MM.1S (cell line): Measurements from ENCODE around the gene MSLN.
"Not testable (repeated sequence)": the region's sequence is repeated elsewhere in the genome, so short reads cannot be mapped to it uniquely, and the experiment has no call there.

ENCODE experiments used
- DNase-seq: peaks from one replicate; pipeline ENCODE4 v3.0.0-alpha.2; 2015
- H2AFZ ChIP-seq: fragments of 300-600 bp; sonication (generic); 2 replicates; pipeline ENCODE4 v1.6.0; 2016; ENCODE audit warnings: antibody characterized with exemption, low read length
- H3F3A ChIP-seq: fragments of 300-600 bp; sonication (generic); 2 replicates; pipeline ENCODE4 v1.6.1; 2016; ENCODE audit warnings: mild to moderate bottlenecking, antibody characterized with exemption, low read length, moderate library complexity, mixed read lengths; ENCODE audit not compliant: insufficient read depth
- H3K27ac ChIP-seq: fragments of 300-600 bp; sonication (generic); 2 replicates; pipeline ENCODE4 v1.5.1; 2016; ENCODE audit warnings: mild to moderate bottlenecking, low read length
- H3K27me3 ChIP-seq: fragments of 300-600 bp; sonication (generic); replicated peaks from 2 replicates; pipeline ENCODE4 v1.6.0; 2016; ENCODE audit warnings: low read length; ENCODE audit not compliant: insufficient read depth
- H3K36me3 ChIP-seq: fragments of 300-600 bp; sonication (generic); replicated peaks from 2 replicates; pipeline ENCODE4 v1.6.1; 2016; ENCODE audit warnings: mild to moderate bottlenecking, low read length, mixed read lengths; ENCODE audit not compliant: insufficient read depth
- H3K4me1 ChIP-seq: fragments of 300-600 bp; sonication (generic); 2 replicates; pipeline ENCODE4 v1.6.1; 2016; ENCODE audit warnings: low read length, mixed read lengths
- H3K4me2 ChIP-seq: fragments of 300-600 bp; sonication (generic); 2 replicates; pipeline ENCODE4 v1.6.0; 2016; ENCODE audit warnings: low read depth, low read length
- H3K4me3 ChIP-seq: fragments of 300-600 bp; sonication (generic); 2 replicates; pipeline ENCODE4 v1.5.1; 2016; ENCODE audit warnings: low read length, mixed read lengths
- H3K79me2 ChIP-seq: fragments of 300-600 bp; sonication (generic); 2 replicates; pipeline ENCODE4 v1.6.1; 2016; ENCODE audit warnings: mixed run types, low read length, mixed read lengths
- H3K9ac ChIP-seq: fragments of 300-600 bp; sonication (generic); 2 replicates; pipeline ENCODE4 v1.6.1; 2016; ENCODE audit warnings: low read length, mixed read lengths
- H3K9me2 ChIP-seq: fragments of 300-600 bp; sonication (generic); replicated peaks from 2 replicates; pipeline ENCODE4 v1.6.1; 2016; ENCODE audit warnings: mild to moderate bottlenecking, low read length, mixed read lengths; ENCODE audit not compliant: insufficient read depth
- H3K9me3 ChIP-seq: fragments of 300-600 bp; sonication (generic); replicated peaks from 2 replicates; pipeline ENCODE4 v1.6.1; 2016; ENCODE audit warnings: mild to moderate bottlenecking, low read length, mixed read lengths; ENCODE audit not compliant: insufficient read depth
- H4K20me1 ChIP-seq: fragments of 300-600 bp; sonication (generic); 2 replicates; pipeline ENCODE4 v1.6.1; 2016; ENCODE audit warnings: mild to moderate bottlenecking, low read length, moderate library complexity, mixed read lengths; ENCODE audit not compliant: insufficient read depth
- CTCF ChIP-seq: fragments of 300-600 bp; sonication (generic); IDR thresholded peaks from 2 replicates; pipeline ENCODE4 v1.5.1; 2016; ENCODE audit warnings: antibody characterized with exemption, low read length, mixed read lengths
- EZH2 ChIP-seq: fragments of 300-600 bp; sonication (generic); optimal IDR thresholded peaks from 2 replicates; pipeline ENCODE3; 2017; ENCODE audit warnings: low read depth, mild to moderate bottlenecking, antibody characterized with exemption, low read length, mixed read lengths
- EZH2phosphoT487 ChIP-seq: fragments of 300-600 bp; sonication (generic); IDR thresholded peaks from 2 replicates; pipeline ENCODE4 v1.6.1; 2018; ENCODE audit warnings: antibody characterized with exemption, low read length

MSLN gene

DNA sequence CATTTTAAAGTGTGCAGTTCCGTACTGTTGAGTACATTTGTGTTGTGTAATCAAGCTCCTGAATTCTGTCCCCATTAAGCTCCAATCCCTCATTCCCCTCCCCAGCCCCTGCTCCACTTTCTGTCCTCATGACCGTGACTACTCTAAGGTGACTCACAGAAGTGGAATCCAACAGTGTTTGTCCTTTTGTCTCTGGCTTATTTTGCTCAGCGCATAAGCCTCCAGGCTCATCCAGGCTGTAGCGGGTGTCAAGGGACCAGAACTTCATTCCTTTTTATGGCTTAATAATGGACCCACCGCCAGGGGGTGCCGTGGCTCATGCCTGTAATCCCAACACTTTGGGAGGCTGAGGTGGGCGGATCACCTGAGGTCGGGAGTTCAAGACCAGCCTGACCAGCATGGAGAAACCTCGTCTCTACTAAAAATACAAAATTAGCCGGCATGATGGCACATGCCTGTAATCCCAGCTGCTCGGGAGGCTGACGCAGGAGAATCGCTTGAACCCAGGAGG, 47.7 kb upstream of the MSLN start:
- H3K9me3 ChIP-seq, H3K9me2 ChIP-seq, H3K36me3 ChIP-seq, H3K9ac ChIP-seq, H3K4me3 ChIP-seq, H3K4me1 ChIP-seq, H3F3A ChIP-seq, H3K4me2 ChIP-seq, H4K20me1 ChIP-seq, H3K79me2 ChIP-seq, H3K27ac ChIP-seq, H2AFZ ChIP-seq: not testable (repeated sequence)
- H3K27me3 ChIP-seq: peaks cover 51% of the 10 kb centered on the region
- peak; percentile 30 for TF ChIP-seq CTCF
- DNase-seq: peak; percentile 42

GRCh38 chr16:714079-714478, 46.5 kb upstream of the MSLN start:
- no peak overlapping the region for H3K27ac ChIP-seq
- peaks cover 7% of the 10 kb centered on the region; the same call in 1 of the 2 replicates for H3K4me1 ChIP-seq
- no peaks in the 10 kb centered on the region for H3K36me3 ChIP-seq
- no peak for DNase-seq
- H3K9me3 ChIP-seq: no peaks in the 10 kb centered on the region
- H3K4me3 ChIP-seq: no peak overlapping the region
- H4K20me1 ChIP-seq: no peaks in the 10 kb centered on the region
- no peak for TF ChIP-seq CTCF
- no peak for TF ChIP-seq EZH2phosphoT487
- no peak for TF ChIP-seq EZH2
- peaks cover 49% of the 10 kb centered on the region for H3K27me3 ChIP-seq
- no peak overlapping the region for H3K9ac ChIP-seq
- no peaks in the 10 kb centered on the region for H3K9me2 ChIP-seq
- no peak overlapping the region for H2AFZ ChIP-seq
- H3K79me2 ChIP-seq: no peaks in the 10 kb centered on the region
- H3F3A ChIP-seq: no peaks in the 10 kb centered on the region
- no peak overlapping the region for H3K4me2 ChIP-seq

GRCh38 chr16:714558-715476, 45.7 kb upstream of the MSLN start, which contains the start of gene METRN:
Gene METRN, plus strand, starts transcription at chr16:715118. Its CDS starts 172 bp downstream, at chr16:715290.
- no peak within 1 kb of the TSS for H3K4me3 ChIP-seq
- no peak within 1 kb of the TSS for H2AFZ ChIP-seq
- H3F3A ChIP-seq: peaks cover 2% of the 10 kb centered on the region; the same call in 1 of the 2 replicates
- peak within 1 kb of the TSS; percentile 41; the same call in 1 of the 2 replicates for H3K4me2 ChIP-seq
- no peaks in the 10 kb centered on the region for H3K36me3 ChIP-seq
- peaks cover 42% of the 10 kb centered on the region for H3K27me3 ChIP-seq
- no peak within 1 kb of the TSS for H3K9ac ChIP-seq
- TF ChIP-seq EZH2phosphoT487 (no peak), EZH2 (no peak), CTCF (no peak)
- no peak within 1 kb of the TSS for H3K27ac ChIP-seq
- peaks cover 9% of the 10 kb centered on the region; the same call in 1 of the 2 replicates for H3K4me1 ChIP-seq
- H3K79me2 ChIP-seq: no peaks in the 10 kb centered on the region
- no peaks in the 10 kb centered on the region for H3K9me3 ChIP-seq
- peak; percentile 72 for DNase-seq
- H4K20me1 ChIP-seq: no peaks in the 10 kb centered on the region
- H3K9me2 ChIP-seq: no peaks in the 10 kb centered on the region
